Fibroblast of lung (primary cell): ENCODE measurements around the gene RBBP6. TPM values are rescaled to one million over a fixed set of nuclear protein-coding genes. Genes with fewer than 3 reads are reported as not detected.

Source experiments
- DNase-seq, 2 donors: peaks; one replicate each; pipeline versions ENCODE4 v3.0.0 to v3.0.0-alpha.2; 2010; ENCODE audit warnings: low read depth in 2 of 2
- H2AFZ ChIP-seq: 2 replicates; pipeline ENCODE4 v1.5.1; 2012; ENCODE audit warnings: low read length, control low read depth, inconsistent platforms
- H3K27ac ChIP-seq: 2 replicates; pipeline ENCODE4 v1.5.1; 2011; ENCODE audit warnings: low read length, control low read depth; ENCODE audit not compliant: insufficient read depth
- H3K27me3 ChIP-seq: 2 replicates; pipeline ENCODE4 v1.5.1; 2011; ENCODE audit warnings: mild to moderate bottlenecking, low read length; ENCODE audit not compliant: control insufficient read depth, insufficient read depth
- H3K36me3 ChIP-seq: 2 replicates; pipeline ENCODE4 v1.5.1; 2011; ENCODE audit warnings: low read length; ENCODE audit not compliant: control insufficient read depth, insufficient read depth
- H3K4me1 ChIP-seq: 2 replicates; pipeline ENCODE4 v1.5.1; 2011; ENCODE audit warnings: low read length; ENCODE audit not compliant: control insufficient read depth, insufficient read depth; ENCODE audit errors: extremely low read depth
- H3K4me2 ChIP-seq: 2 replicates; pipeline ENCODE4 v1.5.1; 2011; ENCODE audit warnings: low read length, control low read depth; ENCODE audit not compliant: insufficient read depth; ENCODE audit errors: extremely low read depth
- H3K4me3 ChIP-seq, 4 experiments: fragments of 200-600 bp in 1 of 4; sonication (generic) in 1 of 4; replicated peaks in 1 of 4; 2 replicates each; pipeline ENCODE4 v1.5.1; 2011 to 2016; ENCODE audit warnings: low read length in 4 of 4, low read depth in 3 of 4, mild to moderate bottlenecking in 3 of 4, control low read depth in 2 of 4, inconsistent platforms in 1 of 4, mixed read lengths in 1 of 4; ENCODE audit not compliant: insufficient read depth in 1 of 4; ENCODE audit errors: control extremely low read depth in 1 of 4
- H3K79me2 ChIP-seq: 2 replicates; pipeline ENCODE4 v1.5.1; 2012; ENCODE audit warnings: mild to moderate bottlenecking, low read length, inconsistent platforms; ENCODE audit not compliant: control insufficient read depth, insufficient read depth
- H3K9ac ChIP-seq: 2 replicates; pipeline ENCODE4 v1.5.1; 2011; ENCODE audit warnings: mild to moderate bottlenecking, low read length, control low read depth; ENCODE audit not compliant: insufficient read depth
- H3K9me3 ChIP-seq: 2 replicates; pipeline ENCODE4 v1.5.1; 2012; ENCODE audit warnings: low read depth, low read length; ENCODE audit not compliant: control insufficient read depth, insufficient read depth
- H4K20me1 ChIP-seq: 2 replicates; pipeline ENCODE4 v1.5.1; 2011; ENCODE audit warnings: low read length; ENCODE audit not compliant: control insufficient read depth, insufficient read depth; ENCODE audit errors: extremely low read depth
- EZH2 ChIP-seq: IDR thresholded peaks from 2 replicates; pipeline ENCODE4 v1.5.1; 2012; ENCODE audit warnings: low read length, control low read depth, mild to moderate bottlenecking; ENCODE audit errors: missing control alignments
- polyA plus RNA-seq, 2 donors: library from polyadenylated mRNA; depleted of rRNA in 1 of 2; stranded (reverse) in 1 of 2; unstranded in 1 of 2; fragments of >200 nt; gene quantifications; 2 replicates each; pipeline ENCODE4 v1.2.1, GENCODE V29; 2011 to 2012; ENCODE audit warnings: missing spikeins in 1 of 2
- total RNA-seq: library from RNA; depleted of rRNA; stranded (reverse); fragments of >200 nt; gene quantifications from 2 replicates; pipeline ENCODE4 v1.2.1, GENCODE V29; 2014
- TF ChIP-seq, protein P1 (sequence below), 2 donors: IDR thresholded peaks in 1 of 2; conservative IDR thresholded peaks in 1 of 2; 1 replicate in 1 of 2; 2 replicates in 1 of 2; pipeline ENCODE4 v1.5.1; 2011 to 2012; ENCODE audit warnings: low read length in 2 of 2, control low read depth in 1 of 2, inconsistent platforms in 1 of 2, low read depth in 1 of 2, mild to moderate bottlenecking in 1 of 2

The RBBP6 gene
- total and polyA plus RNA-seq, 2 donors (not counting 1 experiment from before 2014, with no cell fraction given), result 16.8 to 26.4 TPM

DNA sequence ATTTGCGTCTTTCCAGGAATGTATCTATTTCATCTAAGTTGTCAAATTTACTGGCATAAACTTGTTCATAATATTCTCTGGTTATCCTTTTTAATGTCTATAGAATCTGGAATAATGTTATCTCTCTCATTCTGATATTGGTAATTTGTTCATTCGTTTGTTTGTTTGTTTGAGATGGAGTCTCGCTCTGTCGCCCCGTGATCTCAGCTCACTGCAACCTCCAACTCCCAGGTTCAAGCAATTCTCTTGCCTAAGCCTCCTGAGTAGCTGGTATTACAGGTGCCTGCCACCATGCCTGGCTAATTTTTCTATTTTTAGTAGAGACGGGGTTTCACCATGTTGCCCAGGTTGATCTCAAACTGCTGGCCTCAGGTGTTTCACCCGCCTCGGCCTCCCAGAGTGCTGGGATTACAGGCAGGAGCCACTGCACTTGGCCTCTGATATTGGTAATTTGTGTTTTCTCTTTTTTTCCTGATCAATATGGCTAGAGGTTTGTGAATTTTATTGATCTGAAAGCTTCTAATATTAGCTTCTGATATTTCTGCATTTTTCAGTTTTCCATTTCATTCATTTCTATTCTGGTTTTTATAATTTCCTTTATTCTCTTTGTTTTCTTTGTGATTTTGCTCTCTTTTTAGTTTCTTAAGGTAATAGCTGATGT is 59.5 kb downstream of the RBBP6 start:
- TF ChIP-seq EZH2, result no peak
- TF ChIP-seq, protein P1, sequence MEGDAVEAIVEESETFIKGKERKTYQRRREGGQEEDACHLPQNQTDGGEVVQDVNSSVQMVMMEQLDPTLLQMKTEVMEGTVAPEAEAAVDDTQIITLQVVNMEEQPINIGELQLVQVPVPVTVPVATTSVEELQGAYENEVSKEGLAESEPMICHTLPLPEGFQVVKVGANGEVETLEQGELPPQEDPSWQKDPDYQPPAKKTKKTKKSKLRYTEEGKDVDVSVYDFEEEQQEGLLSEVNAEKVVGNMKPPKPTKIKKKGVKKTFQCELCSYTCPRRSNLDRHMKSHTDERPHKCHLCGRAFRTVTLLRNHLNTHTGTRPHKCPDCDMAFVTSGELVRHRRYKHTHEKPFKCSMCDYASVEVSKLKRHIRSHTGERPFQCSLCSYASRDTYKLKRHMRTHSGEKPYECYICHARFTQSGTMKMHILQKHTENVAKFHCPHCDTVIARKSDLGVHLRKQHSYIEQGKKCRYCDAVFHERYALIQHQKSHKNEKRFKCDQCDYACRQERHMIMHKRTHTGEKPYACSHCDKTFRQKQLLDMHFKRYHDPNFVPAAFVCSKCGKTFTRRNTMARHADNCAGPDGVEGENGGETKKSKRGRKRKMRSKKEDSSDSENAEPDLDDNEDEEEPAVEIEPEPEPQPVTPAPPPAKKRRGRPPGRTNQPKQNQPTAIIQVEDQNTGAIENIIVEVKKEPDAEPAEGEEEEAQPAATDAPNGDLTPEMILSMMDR (conservative IDR thresholded peaks at IDR 0.05 in 1 of 2, IDR thresholded peaks at IDR 0.05 in 1 of 2; ENCODE audit: low read depth in 1 of 2, low read length in 2 of 2), result no peak
- Histone ChIP-seq H2AFZ (no peak overlapping the region), H3K9ac (no peak overlapping the region), H4K20me1 (no peaks in the 10 kb centered on the region), H3K4me2 (no peak overlapping the region), H3K27me3 (no peaks in the 10 kb centered on the region), H3K36me3 (no peaks in the 10 kb centered on the region), H3K4me3 (no peak overlapping the region), H3K79me2 (no peaks in the 10 kb centered on the region), H3K9me3 (no peaks in the 10 kb centered on the region), H3K27ac (no peak overlapping the region), H3K4me1 (no peaks in the 10 kb centered on the region)
- no peak for DNase-seq

DNA sequence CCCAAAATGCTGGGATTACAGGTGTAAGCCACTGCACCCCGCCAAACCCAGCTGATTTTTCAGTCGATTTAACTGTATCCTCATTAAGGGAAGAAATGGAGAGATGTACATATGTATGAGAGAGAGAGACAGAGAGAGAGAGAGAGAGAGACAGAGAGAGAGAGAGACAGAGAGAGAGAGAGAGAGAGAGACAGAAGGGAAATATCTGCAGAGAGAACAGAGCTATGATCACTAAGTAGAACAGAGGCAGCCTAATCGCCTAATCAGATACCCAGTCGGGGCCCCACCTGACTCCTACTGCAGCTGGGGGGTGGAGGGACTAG is 70.0 kb downstream of the RBBP6 start:
- H3K27me3 ChIP-seq, result peaks cover 8% of the 10 kb centered on the region
- no peak overlapping the region for H3K9ac ChIP-seq
- H2AFZ ChIP-seq, result no peak overlapping the region
- no peaks in the 10 kb centered on the region for H3K9me3 ChIP-seq
- no peak for DNase-seq
- H3K27ac ChIP-seq, result no peak overlapping the region
- no peaks in the 10 kb centered on the region for H3K79me2 ChIP-seq
- no peaks in the 10 kb centered on the region for H3K36me3 ChIP-seq
- TF ChIP-seq, protein P1 (conservative IDR thresholded peaks at IDR 0.05 in 1 of 2, IDR thresholded peaks at IDR 0.05 in 1 of 2; ENCODE audit: low read depth in 1 of 2, low read length in 2 of 2), result no peak
- no peak for TF ChIP-seq EZH2
- peaks cover 3% of the 10 kb centered on the region for H3K4me1 ChIP-seq
- no peak overlapping the region for H3K4me3 ChIP-seq
- H4K20me1 ChIP-seq, result no peaks in the 10 kb centered on the region
- no peak overlapping the region for H3K4me2 ChIP-seq

DNA sequence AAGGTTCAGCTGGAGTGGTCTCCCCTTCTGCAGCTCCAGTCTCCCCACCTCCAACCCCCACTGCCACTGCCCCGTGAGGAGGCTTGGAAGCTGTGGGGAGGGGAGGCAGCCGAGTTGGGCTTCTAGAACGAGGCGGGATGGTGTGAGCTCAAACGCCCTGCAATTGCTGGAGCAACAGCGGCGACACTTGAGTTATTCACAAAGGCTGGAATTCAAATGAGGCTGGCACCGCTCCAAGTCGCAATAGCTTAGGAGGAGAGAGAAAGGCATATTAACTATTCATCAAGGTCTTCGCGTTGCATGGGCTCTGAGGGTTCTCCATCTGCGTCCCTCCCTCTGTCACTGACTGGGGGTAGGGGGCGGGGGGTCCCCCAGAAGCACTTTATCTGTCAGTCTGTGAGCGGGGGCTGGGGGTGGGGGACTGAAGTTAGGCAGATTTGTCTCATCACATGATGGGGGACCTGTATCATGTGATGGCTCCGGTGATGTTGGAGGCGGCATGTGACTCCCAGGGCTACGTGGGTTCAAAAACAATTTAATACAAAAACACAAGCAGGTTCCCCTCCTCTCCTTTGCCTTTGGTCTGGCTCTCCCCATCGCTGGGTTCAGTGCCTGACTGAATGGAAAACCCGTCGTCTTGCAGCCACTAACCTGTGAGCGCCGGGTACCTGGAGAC is 70.5 kb downstream of the RBBP6 start:
- no peak overlapping the region for H3K9ac ChIP-seq
- H3K4me1 ChIP-seq, result peaks cover 3% of the 10 kb centered on the region
- H3K4me3 ChIP-seq, result peak overlapping the region in 1 of 4 experiments; percentile 17
- no peak overlapping the region for H3K27ac ChIP-seq
- H4K20me1 ChIP-seq, result no peaks in the 10 kb centered on the region
- H3K9me3 ChIP-seq, result no peaks in the 10 kb centered on the region
- H3K27me3 ChIP-seq, result peaks cover 5% of the 10 kb centered on the region
- DNase-seq, result peak; percentile 59 to 66
- peak; percentile 60 for TF ChIP-seq EZH2
- TF ChIP-seq, protein P1 (conservative IDR thresholded peaks at IDR 0.05 in 1 of 2, IDR thresholded peaks at IDR 0.05 in 1 of 2; ENCODE audit: low read depth in 1 of 2, low read length in 2 of 2), result no peak
- H2AFZ ChIP-seq, result peak overlapping the region; percentile 79
- no peaks in the 10 kb centered on the region for H3K79me2 ChIP-seq
- H3K4me2 ChIP-seq, result peak overlapping the region; percentile 73
- H3K36me3 ChIP-seq, result no peaks in the 10 kb centered on the region
